ENCODE results near the gene FAM237A.

The FAM237A gene

DNA sequence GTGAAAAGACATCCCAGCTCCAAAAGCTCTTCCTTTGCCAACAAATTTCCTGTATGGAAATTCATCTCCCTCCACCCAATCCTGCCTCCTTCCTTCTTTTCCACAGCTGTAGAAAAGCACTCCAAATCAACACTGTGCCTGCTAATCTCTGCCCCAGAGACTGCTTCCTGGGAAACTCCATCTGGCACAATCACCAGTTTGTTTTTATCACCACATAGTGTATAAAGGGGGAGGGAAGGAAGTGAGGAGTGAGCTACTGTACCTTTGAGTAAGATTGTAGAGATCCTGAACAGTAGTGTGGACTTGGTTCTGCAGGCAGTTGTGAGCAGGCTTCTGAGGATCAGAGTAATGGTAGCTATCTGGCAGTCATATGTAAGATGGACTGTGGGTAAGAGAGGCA, 14.7 kb upstream of the FAM237A start:
- H3K36me3 Mint-ChIP-seq (ENCODE audit: low read depth): no peaks in the 10 kb centered on the region
- peaks cover 21% of the 10 kb centered on the region for H3K27me3 Mint-ChIP-seq (ENCODE audit: low read depth, poor library complexity)
- no peaks in the 10 kb centered on the region for H3K4me1 Mint-ChIP-seq
- no peak overlapping the region for H3K27ac Mint-ChIP-seq
- H3K4me3 Mint-ChIP-seq: no peak overlapping the region
- DNase-seq: no peak
- TF ChIP-seq, protein P1, sequence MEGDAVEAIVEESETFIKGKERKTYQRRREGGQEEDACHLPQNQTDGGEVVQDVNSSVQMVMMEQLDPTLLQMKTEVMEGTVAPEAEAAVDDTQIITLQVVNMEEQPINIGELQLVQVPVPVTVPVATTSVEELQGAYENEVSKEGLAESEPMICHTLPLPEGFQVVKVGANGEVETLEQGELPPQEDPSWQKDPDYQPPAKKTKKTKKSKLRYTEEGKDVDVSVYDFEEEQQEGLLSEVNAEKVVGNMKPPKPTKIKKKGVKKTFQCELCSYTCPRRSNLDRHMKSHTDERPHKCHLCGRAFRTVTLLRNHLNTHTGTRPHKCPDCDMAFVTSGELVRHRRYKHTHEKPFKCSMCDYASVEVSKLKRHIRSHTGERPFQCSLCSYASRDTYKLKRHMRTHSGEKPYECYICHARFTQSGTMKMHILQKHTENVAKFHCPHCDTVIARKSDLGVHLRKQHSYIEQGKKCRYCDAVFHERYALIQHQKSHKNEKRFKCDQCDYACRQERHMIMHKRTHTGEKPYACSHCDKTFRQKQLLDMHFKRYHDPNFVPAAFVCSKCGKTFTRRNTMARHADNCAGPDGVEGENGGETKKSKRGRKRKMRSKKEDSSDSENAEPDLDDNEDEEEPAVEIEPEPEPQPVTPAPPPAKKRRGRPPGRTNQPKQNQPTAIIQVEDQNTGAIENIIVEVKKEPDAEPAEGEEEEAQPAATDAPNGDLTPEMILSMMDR (IDR thresholded peaks at IDR 0.05): no peak
- H3K9me3 Mint-ChIP-seq: no peaks in the 10 kb centered on the region

DNA sequence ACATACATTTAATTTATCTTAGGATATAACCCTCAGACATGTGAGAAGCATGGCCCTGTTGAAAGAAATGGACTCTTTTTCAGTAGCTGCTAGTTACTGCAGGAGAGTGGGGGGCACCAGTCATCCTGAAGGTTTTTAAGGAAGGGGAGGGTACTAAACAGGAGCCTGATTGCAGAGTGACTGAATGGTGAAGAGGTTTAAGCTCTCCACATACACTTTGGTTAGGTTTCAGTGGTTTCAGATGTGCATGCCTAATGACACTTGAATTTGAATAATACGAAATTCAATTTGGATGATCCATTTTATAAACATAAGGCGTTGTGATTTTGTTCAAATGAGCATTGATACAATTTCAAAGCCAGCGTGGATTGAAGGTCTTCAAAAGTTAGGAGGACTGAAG, 10.9 kb upstream of the FAM237A start:
- Mint-ChIP-seq H3K27me3 (ENCODE audit: low read depth, poor library complexity) (peaks cover 38% of the 10 kb centered on the region), H3K9me3 (no peaks in the 10 kb centered on the region), H3K4me1 (no peaks in the 10 kb centered on the region), H3K36me3 (ENCODE audit: low read depth) (no peaks in the 10 kb centered on the region), H3K4me3 (no peak overlapping the region), H3K27ac (no peak overlapping the region)
- DNase-seq: no peak
- TF ChIP-seq, protein P1 (IDR thresholded peaks at IDR 0.05): no peak

- H3K27me3 Mint-ChIP-seq (ENCODE audit: low read depth, poor library complexity): peaks cover 23% of the 10 kb centered on the region
These were observed 7.3 kb upstream of the FAM237A start for GRCh38 chr2:206635015-206635414.

GRCh38 chr2:206639636-206640035, 2.7 kb upstream of the FAM237A start:
- no peaks in the 10 kb centered on the region for H3K9me3 Mint-ChIP-seq
- peaks cover 11% of the 10 kb centered on the region for H3K27me3 Mint-ChIP-seq (ENCODE audit: low read depth, poor library complexity)
- H3K4me3 Mint-ChIP-seq: no peak overlapping the region
- H3K36me3 Mint-ChIP-seq (ENCODE audit: low read depth): no peaks in the 10 kb centered on the region
- DNase-seq: no peak
- TF ChIP-seq, protein P1 (IDR thresholded peaks at IDR 0.05): no peak
- no peak overlapping the region for H3K27ac Mint-ChIP-seq
- H3K4me1 Mint-ChIP-seq: no peaks in the 10 kb centered on the region

More at GRCh38 chr2:206635015-206635414, 7.3 kb upstream of the FAM237A start:
- Mint-ChIP-seq H3K4me3 (no peak overlapping the region), H3K36me3 (ENCODE audit: low read depth) (no peaks in the 10 kb centered on the region), H3K4me1 (no peaks in the 10 kb centered on the region), H3K9me3 (no peaks in the 10 kb centered on the region), H3K27ac (no peak overlapping the region)
- TF ChIP-seq, protein P1 (IDR thresholded peaks at IDR 0.05): no peak
- DNase-seq: no peak

DNA sequence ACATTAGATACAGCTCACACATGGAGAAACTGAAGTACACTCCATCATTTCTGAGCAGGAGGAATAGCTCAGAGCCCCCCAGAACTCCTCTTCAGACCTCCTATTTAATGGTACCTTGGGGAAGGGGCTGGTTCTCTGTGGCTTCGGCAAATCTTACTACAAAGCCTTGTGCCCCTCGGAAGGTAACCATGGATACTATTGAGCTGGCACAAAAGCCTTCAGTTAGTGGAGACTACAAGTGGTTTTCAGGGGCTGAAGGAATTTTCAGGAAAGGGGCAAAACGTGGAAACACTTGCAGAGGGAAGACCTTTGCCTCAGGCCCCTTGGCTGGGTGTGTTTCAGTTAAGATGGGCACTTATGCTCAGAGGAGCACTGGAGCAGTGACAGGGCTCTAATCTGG, 1.1 kb upstream of the FAM237A start:
- H3K4me3 Mint-ChIP-seq: no peak overlapping the region

DNA sequence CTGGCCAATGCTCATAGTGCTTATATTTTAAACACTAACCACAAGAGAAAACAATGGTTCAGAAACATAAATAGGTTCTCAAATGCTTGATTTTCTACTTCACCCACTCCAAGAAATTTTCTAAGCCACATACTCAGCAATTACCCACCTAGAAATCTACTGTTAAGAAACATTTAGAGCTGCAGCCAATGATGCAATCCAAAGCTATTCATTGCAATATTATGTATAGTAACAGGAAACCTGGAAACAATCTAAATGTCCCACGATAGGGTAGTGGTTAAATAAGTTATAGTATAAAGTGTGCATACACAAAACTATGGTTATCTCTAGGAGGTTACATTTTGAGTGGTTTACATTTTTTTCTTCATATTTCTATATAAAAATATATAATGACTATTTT, 5.7 kb downstream of the FAM237A start:
- Mint-ChIP-seq H3K4me1 (no peaks in the 10 kb centered on the region), H3K36me3 (ENCODE audit: low read depth) (no peaks in the 10 kb centered on the region), H3K4me3 (no peak overlapping the region), H3K9me3 (no peaks in the 10 kb centered on the region), H3K27ac (no peak overlapping the region), H3K27me3 (ENCODE audit: low read depth, poor library complexity) (peaks cover 17% of the 10 kb centered on the region)
- no peak for DNase-seq
- TF ChIP-seq, protein P1 (IDR thresholded peaks at IDR 0.05): no peak

More for the DNA sequence above, 1.1 kb upstream of the FAM237A start:
- H3K36me3 Mint-ChIP-seq (ENCODE audit: low read depth): no peaks in the 10 kb centered on the region
- no peaks in the 10 kb centered on the region for H3K4me1 Mint-ChIP-seq
- peaks cover 2% of the 10 kb centered on the region for H3K27me3 Mint-ChIP-seq (ENCODE audit: low read depth, poor library complexity)
- no peak overlapping the region for H3K27ac Mint-ChIP-seq
- no peak for DNase-seq
- TF ChIP-seq, protein P1 (IDR thresholded peaks at IDR 0.05): no peak
- no peaks in the 10 kb centered on the region for H3K9me3 Mint-ChIP-seq

Data from nephron progenitor cell (in vitro differentiated cells).